Measurements from ENCODE around the gene LY6G6F. TPM values are rescaled to one million over a fixed set of nuclear protein-coding genes. Genes with fewer than 3 reads are reported as not detected.

The LY6G6F gene
- total and polyA plus RNA-seq, 2 donors: not detected

DNA sequence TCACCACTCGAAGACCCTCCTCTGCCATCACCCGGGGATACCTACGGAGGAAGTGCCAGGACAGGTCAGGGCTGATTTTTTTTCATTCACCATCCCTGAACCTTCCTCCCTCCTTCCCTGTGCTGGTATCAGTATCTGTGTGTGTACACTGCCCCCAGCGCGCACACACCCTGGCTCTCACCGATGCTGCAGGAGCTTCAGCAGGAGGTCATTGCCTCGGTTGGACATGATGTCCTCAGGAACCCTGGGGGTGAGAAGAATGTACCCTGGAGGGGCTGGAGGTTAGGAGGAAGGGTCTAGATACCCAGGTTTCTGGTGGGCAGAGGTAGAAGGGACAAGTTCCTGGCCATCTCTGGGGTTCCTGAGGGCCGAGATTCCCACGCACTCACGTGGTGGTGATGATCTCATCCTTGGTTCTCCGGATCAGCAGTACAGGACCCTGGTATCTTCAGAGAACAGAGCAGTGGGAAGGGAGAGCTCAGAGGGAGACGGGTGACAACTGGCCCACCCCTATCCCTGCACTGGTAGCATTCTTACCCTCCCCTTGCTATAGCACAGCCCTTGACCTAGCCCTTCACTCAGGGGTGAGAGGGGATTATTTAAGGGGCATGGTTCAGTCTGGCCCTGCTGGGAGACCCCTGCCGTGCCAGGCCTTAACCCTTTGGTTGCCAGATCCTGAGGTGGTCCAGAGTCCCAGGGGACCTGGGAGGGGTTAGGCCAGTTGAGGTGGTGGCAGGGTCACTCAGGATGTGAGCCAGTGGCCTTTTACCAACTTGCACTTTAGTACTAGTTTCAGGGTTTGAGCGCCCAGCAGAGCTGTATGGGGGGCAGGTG is 18.6 kb upstream of the LY6G6F start:
- no peak overlapping the region for H3K4me3 ChIP-seq (ENCODE audit: low read depth, low read length)
- H3K27ac ChIP-seq (ENCODE audit: low read depth): no peak overlapping the region
- peaks cover 5% of the 10 kb centered on the region for H3K36me3 ChIP-seq (ENCODE audit: insufficient read depth)
- WGBS: 80% methylated on average over 14 of the region's 14 CpGs
- no peak for DNase-seq (ENCODE audit: extremely low spot score)
- H3K4me1 ChIP-seq (ENCODE audit: insufficient read depth): no peaks in the 10 kb centered on the region

DNA sequence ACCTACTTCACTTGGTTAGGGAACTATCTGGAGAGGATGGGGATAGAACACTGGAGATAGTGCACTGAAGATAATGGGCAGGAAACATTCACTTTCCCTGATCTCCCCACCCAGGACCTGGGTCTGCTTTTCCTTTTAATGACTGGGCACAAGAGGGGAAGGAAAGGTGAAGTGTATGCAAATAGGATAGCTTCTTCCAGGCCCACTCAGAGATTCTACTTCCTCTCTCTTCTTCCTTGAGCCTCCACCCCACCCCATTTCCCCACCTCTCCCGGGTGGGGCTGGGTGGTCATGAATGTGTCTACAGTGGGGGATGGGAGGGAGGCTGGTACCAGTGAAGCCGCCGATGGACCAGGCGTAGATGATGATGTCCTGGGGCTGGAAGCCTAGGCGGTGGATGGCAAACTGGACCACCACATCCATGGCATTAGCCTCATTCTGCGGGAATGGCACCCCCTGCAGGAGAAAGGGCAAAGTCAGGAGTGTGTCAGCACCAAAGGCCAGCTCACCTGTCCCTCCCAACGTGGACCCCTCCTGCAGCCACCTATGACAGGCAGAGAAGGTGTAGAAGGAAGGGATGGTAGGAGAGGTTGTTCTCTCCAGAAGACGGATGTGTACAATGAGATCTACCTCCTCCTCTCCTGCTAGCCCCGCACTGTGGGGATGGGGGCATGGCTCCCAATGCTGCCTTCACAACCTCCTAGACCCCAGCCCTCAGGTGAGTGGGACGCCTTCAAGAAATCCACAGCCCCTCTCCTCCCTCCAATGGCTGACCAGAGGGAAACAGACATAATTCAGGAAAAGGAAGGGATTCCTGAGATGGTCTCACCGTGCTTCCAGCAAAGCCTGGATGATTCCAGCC is 17.2 kb upstream of the LY6G6F start:
- no peak for DNase-seq (ENCODE audit: extremely low spot score)
- H3K36me3 ChIP-seq (ENCODE audit: insufficient read depth): peaks cover 5% of the 10 kb centered on the region
- 78% methylated on average over 11 of the region's 11 CpGs for WGBS
- H3K4me1 ChIP-seq (ENCODE audit: insufficient read depth): no peaks in the 10 kb centered on the region
- H3K27ac ChIP-seq (ENCODE audit: low read depth): no peak overlapping the region
- H3K4me3 ChIP-seq (ENCODE audit: low read depth, low read length): no peak overlapping the region

DNA sequence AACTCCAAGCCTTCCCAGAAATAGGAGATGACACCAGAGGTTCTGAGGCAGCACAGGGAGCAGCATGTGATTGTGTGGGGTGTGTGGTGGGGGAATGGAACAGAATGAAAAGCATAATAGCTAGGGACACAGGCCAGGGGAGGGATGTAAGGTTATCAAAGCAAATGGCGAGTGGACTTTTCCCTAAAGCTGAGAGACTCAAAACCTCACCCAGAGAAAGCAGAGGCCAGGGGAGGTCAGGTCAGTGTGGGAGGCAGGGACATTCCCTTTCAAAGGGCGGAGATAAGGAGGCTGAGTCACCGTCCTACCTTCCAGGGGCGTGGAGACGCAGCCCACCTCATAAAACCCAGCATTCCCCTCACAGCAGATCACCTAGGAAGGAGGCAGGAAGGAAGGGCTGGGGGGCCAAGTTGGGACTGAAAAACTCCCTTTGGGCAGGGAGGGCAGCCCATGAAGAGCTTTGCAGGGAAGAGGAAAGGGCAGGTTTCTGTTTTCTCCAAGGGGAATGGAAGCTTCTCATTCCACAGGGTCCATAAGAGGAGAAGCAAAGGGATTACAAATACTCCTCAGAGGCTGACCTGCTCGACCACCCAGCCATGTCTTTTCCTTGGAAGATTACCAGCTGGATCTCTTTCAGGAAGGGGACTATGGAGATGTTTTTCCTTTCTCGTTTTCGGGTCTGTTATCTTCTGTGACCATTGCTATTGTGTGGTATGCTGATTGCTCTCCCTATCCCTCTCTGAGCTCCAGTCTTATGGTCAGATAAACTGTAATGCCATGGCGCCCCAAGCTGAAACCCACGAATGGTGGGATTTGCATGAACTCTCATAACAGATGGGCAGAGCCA is 16.2 kb upstream of the LY6G6F start:
- no peak for DNase-seq (ENCODE audit: extremely low spot score)
- H3K27ac ChIP-seq (ENCODE audit: low read depth): no peak overlapping the region
- H3K4me3 ChIP-seq (ENCODE audit: low read depth, low read length): no peak overlapping the region
- 70% methylated on average over 10 of the region's 10 CpGs for WGBS
- no peaks in the 10 kb centered on the region for H3K4me1 ChIP-seq (ENCODE audit: insufficient read depth)
- H3K36me3 ChIP-seq (ENCODE audit: insufficient read depth): peaks cover 5% of the 10 kb centered on the region

DNA sequence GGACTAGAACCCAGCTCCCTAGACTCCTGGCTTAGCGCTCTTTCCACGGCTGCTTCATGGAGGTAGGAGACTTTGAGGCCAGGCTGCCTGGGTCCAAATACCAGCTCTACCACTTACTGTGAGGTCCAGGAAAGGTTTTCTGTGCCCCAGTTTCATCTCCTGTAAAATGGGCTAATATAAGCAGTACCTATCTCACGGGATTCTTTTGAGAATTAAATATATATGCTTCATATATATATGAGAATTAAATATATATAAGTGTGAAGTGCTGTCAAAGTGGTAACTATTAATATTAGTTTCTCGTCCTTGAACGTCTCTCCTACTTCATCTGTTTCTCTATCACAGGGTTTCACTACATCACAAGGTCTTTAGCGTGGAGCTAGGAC is 15.6 kb upstream of the LY6G6F start:
- 90% methylated on average over 6 of the region's 6 CpGs for WGBS
- Histone ChIP-seq H3K36me3 (ENCODE audit: insufficient read depth) (peaks cover 5% of the 10 kb centered on the region), H3K27ac (ENCODE audit: low read depth) (no peak overlapping the region)

DNA sequence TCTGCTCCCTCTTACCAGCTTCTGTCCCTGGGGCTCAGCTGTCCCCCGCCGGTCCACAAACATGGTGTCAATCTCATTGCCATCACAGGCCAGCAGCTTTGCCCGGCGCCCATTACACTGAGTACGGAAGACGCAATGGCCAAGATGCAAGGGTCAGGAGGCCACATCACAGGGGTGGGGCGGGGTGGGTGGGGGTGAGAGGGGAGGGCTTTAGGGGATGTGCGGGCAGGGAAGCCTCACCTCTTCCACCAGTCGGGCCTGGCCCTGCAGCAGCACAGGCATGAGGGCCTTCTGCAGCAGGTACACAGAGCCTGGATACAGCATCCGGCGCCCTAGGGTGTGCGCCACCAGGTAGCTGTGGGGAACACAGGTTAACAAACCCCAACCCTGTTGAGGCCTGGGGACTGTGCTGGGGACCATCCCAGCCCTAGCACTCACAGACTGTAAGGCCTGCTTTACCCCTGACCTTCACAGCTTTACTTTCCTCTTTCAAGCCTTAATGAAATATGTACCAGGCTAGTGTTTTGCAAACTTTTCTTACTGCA is 15.0 kb upstream of the LY6G6F start:
- Histone ChIP-seq H3K4me1 (ENCODE audit: insufficient read depth) (no peaks in the 10 kb centered on the region), H3K4me3 (ENCODE audit: low read depth, low read length) (no peak overlapping the region), H3K27ac (ENCODE audit: low read depth) (no peak overlapping the region), H3K36me3 (ENCODE audit: insufficient read depth) (peaks cover 5% of the 10 kb centered on the region)
- DNase-seq (ENCODE audit: extremely low spot score): no peak
- 95% methylated on average over 12 of the region's 12 CpGs for WGBS

More for the DNA sequence above, 15.6 kb upstream of the LY6G6F start:
- H3K4me1 ChIP-seq (ENCODE audit: insufficient read depth): no peaks in the 10 kb centered on the region
- H3K4me3 ChIP-seq (ENCODE audit: low read depth, low read length): no peak overlapping the region
- DNase-seq (ENCODE audit: extremely low spot score): no peak

DNA sequence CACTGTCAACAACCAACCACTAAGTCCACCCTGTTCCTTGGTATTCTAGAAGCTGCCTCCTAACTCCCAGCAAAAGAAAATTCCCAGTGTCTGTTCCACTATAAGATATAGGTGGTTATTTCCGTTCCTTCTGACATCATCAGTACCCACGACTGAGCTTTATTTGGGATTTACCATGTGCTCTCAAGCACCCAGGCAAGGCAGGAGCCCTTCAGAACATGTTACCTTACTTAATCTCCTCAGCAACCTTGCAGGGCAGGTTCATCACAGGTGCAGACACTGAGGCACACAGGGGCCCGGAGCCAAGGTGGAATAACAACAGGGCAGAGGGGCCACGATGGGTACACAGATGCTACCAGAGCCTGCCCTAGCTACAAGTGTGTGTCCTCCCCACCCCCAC is 14.3 kb upstream of the LY6G6F start:
- peaks cover 5% of the 10 kb centered on the region for H3K36me3 ChIP-seq (ENCODE audit: insufficient read depth)
- H3K4me1 ChIP-seq (ENCODE audit: insufficient read depth): no peaks in the 10 kb centered on the region
- no peak for DNase-seq (ENCODE audit: extremely low spot score)
- no peak overlapping the region for H3K27ac ChIP-seq (ENCODE audit: low read depth)
- no peak overlapping the region for H3K4me3 ChIP-seq (ENCODE audit: low read depth, low read length)
- 82% methylated on average over 4 of the region's 4 CpGs for WGBS

DNA sequence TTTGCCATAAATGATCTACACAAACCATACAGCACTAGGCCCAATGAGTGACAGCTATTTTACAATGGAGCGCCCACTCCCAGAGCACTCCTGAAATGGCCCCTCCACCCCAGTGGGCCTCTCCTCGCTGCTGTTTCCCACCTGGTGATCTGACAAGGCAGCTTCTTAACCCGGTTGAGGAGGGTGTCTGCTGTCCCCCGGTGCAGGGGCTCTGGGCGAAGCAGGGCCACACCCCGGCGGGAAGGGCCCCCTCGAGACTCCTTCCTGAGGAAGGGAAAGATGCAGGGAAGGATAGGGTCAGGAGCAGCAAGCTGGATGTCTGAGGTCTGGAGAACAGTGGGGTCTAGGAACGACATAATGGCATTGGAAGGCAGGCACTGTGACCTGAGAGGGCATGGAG is 13.8 kb upstream of the LY6G6F start:
- no peak for DNase-seq (ENCODE audit: extremely low spot score)
- Histone ChIP-seq H3K4me3 (ENCODE audit: low read depth, low read length) (no peak overlapping the region), H3K36me3 (ENCODE audit: insufficient read depth) (peaks cover 5% of the 10 kb centered on the region), H3K27ac (ENCODE audit: low read depth) (no peak overlapping the region), H3K4me1 (ENCODE audit: insufficient read depth) (no peaks in the 10 kb centered on the region)
- 89% methylated on average over 9 of the region's 9 CpGs for WGBS

DNA sequence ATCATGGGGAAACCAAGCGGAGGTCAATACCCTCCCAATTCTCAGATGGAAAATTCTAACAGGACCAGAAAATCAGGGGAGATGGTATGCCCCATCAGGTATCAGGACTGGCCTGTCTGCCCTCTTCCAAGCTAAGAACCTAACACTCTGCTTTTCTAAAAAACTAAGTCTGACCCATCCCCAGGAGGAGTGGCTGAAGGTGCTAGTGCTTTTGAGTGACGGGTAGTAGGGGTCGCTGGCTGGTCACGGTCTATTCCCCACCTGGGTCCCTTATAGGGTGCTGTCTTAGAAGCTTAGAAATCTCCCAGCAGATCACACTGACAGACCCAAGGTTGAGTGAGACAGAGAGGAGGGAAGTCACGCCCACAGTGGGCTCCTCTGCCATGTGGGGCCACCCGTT is 13.1 kb upstream of the LY6G6F start:
- H3K4me1 ChIP-seq (ENCODE audit: insufficient read depth): no peaks in the 10 kb centered on the region
- DNase-seq (ENCODE audit: extremely low spot score): no peak
- H3K36me3 ChIP-seq (ENCODE audit: insufficient read depth): peaks cover 5% of the 10 kb centered on the region
- no peak overlapping the region for H3K4me3 ChIP-seq (ENCODE audit: low read depth, low read length)
- H3K27ac ChIP-seq (ENCODE audit: low read depth): no peak overlapping the region
- whole genome bisulfite sequencing: 91% methylated on average over 6 of the region's 6 CpGs

DNA sequence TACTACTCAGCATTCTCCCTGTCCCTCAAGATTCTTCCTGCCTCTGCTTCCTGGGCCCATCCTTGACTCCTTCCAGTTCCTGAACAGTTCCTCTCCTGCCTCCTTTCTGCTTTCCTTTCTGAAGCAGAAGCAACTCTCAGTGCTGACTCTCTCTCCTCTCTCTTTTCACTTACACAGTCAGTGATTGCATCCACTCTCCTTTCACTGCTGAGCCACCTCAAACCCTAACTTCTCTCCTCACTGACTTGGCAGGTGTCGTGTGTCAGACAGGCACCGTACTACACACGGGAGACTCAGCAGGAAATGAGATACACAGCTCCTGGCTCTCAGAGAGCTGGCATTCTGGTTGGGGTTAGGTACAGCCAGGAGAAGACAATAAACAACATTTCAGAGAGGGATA is 9.1 kb upstream of the LY6G6F start:
- no peaks in the 10 kb centered on the region for H3K4me1 ChIP-seq (ENCODE audit: insufficient read depth)
- DNase-seq (ENCODE audit: extremely low spot score): no peak
- H3K27ac ChIP-seq (ENCODE audit: low read depth): no peak overlapping the region
- H3K4me3 ChIP-seq (ENCODE audit: low read depth, low read length): no peak overlapping the region
- H3K36me3 ChIP-seq (ENCODE audit: insufficient read depth): no peaks in the 10 kb centered on the region
- 49% methylated on average over 3 of the region's 3 CpGs for WGBS

DNA sequence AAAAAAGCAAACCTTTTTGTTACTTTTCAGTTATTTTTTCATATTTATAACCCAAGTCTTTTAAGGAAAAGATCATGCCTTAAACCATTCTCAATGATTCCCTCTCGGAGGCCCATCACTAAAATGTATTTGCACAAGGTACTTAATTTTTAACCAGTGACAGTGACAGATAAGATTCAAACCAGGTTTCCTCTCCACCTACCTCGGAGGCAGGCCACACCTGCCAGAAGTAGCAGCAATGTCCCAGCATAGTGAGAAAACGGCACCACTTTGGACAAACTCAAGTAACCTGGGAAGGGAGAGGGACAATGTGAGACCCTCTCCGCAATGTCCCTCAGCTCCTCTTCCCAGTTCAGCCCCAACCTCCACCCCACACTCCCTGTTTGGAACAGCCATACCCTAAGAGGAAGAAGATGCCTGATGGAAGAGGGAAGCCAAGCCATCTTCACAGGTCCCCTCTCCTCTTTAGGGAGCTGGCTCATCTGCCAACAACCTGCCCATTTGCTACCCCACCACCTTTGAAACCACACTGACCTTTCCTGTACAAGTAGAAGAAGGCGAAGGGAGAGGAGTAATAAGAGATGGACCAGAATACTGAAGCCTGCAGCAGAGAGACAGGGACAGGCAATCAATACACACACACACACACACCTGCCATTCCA is 5.8 kb upstream of the LY6G6F start:
- H3K27ac ChIP-seq (ENCODE audit: low read depth): no peak overlapping the region
- no peaks in the 10 kb centered on the region for H3K4me1 ChIP-seq (ENCODE audit: insufficient read depth)
- DNase-seq (ENCODE audit: extremely low spot score): no peak
- 86% methylated on average over 5 of the region's 5 CpGs for WGBS
- no peak overlapping the region for H3K4me3 ChIP-seq (ENCODE audit: low read depth, low read length)
- H3K36me3 ChIP-seq (ENCODE audit: insufficient read depth): no peaks in the 10 kb centered on the region

DNA sequence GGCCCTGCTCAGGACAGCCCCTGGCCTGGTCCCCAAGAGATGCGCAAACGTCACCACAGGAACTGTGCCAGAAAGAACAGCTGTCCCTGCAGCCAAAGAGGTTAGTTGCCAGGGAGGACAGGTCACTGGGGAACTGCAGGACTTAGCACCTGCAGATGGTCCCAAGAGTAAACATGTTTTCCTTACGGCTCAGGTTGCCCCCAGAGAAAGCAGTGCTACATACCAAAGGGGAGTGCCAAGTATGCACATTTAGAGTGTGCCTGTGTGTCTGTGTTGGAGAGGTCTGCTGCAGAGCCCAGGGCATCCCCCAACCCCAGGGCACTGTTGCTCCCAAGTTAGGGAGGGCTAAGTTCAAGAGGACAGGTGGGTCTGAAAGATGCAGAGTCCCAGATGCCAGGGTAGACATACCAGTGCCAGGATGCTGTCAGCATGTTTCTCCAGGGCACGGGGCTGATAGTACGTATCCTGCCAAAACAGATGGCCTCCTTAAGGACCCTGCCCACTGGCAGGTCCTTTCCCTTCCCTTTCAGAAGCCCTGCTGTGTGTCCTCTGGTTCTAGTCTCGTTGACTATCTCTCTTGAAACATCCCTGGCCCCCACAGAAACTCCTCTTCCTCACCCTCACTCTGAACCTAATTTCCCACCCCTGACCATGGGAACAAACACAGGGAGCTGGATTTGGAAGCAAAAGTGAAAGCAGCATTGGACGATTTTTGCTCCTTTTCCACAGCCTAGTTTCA is 4.8 kb upstream of the LY6G6F start:
- H3K27ac ChIP-seq (ENCODE audit: low read depth): no peak overlapping the region
- no peaks in the 10 kb centered on the region for H3K36me3 ChIP-seq (ENCODE audit: insufficient read depth)
- H3K4me3 ChIP-seq (ENCODE audit: low read depth, low read length): peak overlapping the region; percentile 70
- no peak for DNase-seq (ENCODE audit: extremely low spot score)
- H3K4me1 ChIP-seq (ENCODE audit: insufficient read depth): no peaks in the 10 kb centered on the region
- 23% methylated on average over 7 of the region's 7 CpGs for WGBS

DNA sequence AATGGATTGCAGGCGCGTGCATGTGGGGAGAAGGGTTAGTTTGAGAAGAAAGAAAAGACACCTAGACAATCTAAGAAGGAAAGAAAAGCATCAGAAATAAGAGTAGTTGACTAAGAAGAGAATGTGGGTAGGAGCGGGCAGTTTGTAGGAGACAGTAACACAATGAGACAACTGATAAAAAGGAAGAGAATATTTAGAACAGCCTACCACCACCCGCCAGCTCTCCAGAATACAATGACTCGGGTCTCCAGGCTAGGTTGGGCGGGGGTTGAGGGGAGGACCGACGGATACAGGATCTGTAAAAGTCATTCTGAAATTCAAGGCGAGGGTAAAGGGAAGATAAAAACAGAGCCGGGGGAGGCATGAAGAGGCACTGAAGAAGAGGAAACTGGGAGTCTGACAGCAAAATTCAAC is 4.3 kb upstream of the LY6G6F start:
- Histone ChIP-seq H3K27ac (ENCODE audit: low read depth) (peak overlapping the region; percentile 97), H3K36me3 (ENCODE audit: insufficient read depth) (no peaks in the 10 kb centered on the region), H3K4me3 (ENCODE audit: low read depth, low read length) (peak overlapping the region; percentile 70), H3K4me1 (ENCODE audit: insufficient read depth) (no peaks in the 10 kb centered on the region)
- DNase-seq (ENCODE audit: extremely low spot score): no peak
- under 1% methylated on average over 10 of the region's 10 CpGs for whole genome bisulfite sequencing

Measured in urinary bladder (tissue), 4 donors.